DMS79 treated with DMSO at 0.1 percent for 48 hours (cell line): ENCODE data around the gene ZNF341.
A peak's percentile ranks its signal among the peaks of the same experiment; 100 is the strongest.
"Not testable (repeated sequence)": the region's sequence is repeated elsewhere in the genome, so short reads cannot be mapped to it uniquely, and the experiment has no call there.

Source experiments
- DNase-seq: peaks from one replicate; lab custom pipeline; 2025; lab: John Stamatoyannopoulos, UW

ZNF341 gene

GRCh38 chr20:33770005-33770404 lies 38.2 kb downstream of the ZNF341 start:
- DNase-seq: no peak

- no peak for DNase-seq
These were observed 40.1 kb downstream of the ZNF341 start for GRCh38 chr20:33771938-33772337.

- DNase-seq: no peak
These were observed 40.6 kb downstream of the ZNF341 start for GRCh38 chr20:33772439-33772838.

GRCh38 chr20:33773412-33774089 lies 41.8 kb downstream of the ZNF341 start:
- DNase-seq: no peak

GRCh38 chr20:33777816-33778215 lies 46.0 kb downstream of the ZNF341 start:
- no peak for DNase-seq

GRCh38 chr20:33781133-33781532 lies 49.3 kb downstream of the ZNF341 start:
- DNase-seq: no peak

GRCh38 chr20:33781945-33782344 lies 50.1 kb downstream of the ZNF341 start:
- no peak for DNase-seq

- no peak for DNase-seq
These were observed 51.5 kb downstream of the ZNF341 start for GRCh38 chr20:33783256-33783655.

- no peak for DNase-seq
These were observed 52.0 kb downstream of the ZNF341 start for GRCh38 chr20:33783818-33784217.

GRCh38 chr20:33784225-33784624 lies 52.4 kb downstream of the ZNF341 start:
- no peak for DNase-seq

- no peak for DNase-seq
These were observed 53.7 kb downstream of the ZNF341 start for GRCh38 chr20:33785503-33785902.

- DNase-seq: no peak
These were observed 55.6 kb downstream of the ZNF341 start for GRCh38 chr20:33787253-33787891.

GRCh38 chr20:33788351-33789049 lies 56.7 kb downstream of the ZNF341 start:
- DNase-seq: no peak

- DNase-seq: peak; percentile 59
These were observed 57.5 kb downstream of the ZNF341 start for GRCh38 chr20:33789109-33789857.

- no peak for DNase-seq
These were observed 58.0 kb downstream of the ZNF341 start for GRCh38 chr20:33789858-33790182.

- DNase-seq: peak; percentile 24
These were observed 58.8 kb downstream of the ZNF341 start for GRCh38 chr20:33790566-33790965.

- no peak for DNase-seq
These were observed 59.2 kb downstream of the ZNF341 start for GRCh38 chr20:33791021-33791420.

- no peak for DNase-seq
These were observed 59.7 kb downstream of the ZNF341 start for GRCh38 chr20:33791540-33791939.

- no peak for DNase-seq
These were observed 60.3 kb downstream of the ZNF341 start for GRCh38 chr20:33791959-33792597.

GRCh38 chr20:33792598-33792989 lies 60.8 kb downstream of the ZNF341 start:
- not testable (repeated sequence) for DNase-seq

- no peak for DNase-seq
These were observed 61.5 kb downstream of the ZNF341 start for GRCh38 chr20:33793011-33793931.
